Lung (tissue), 12 donors: ENCODE measurements around the gene IFIT3. TPM values are rescaled to one million over a fixed set of nuclear protein-coding genes. Genes with fewer than 3 reads are reported as not detected.

ENCODE experiments used
- ATAC-seq: fragments of 200-7000 bp; cut with Tn5 transposase; one replicate; pipeline ENCODE4 v1.9.1; 2020; ENCODE audit warnings: moderate number of reproducible peaks; ENCODE audit not compliant: insufficient read depth, low FRiP score
- DNase-seq, 3 donors: peaks; one replicate each; pipeline ENCODE4 v3.0.0-alpha.2; 2013 to 2017
- H3K27ac ChIP-seq, 2 donors: one replicate each; pipeline ENCODE4 v1.5.1; 2013; ENCODE audit warnings: mild to moderate bottlenecking in 2 of 2, moderate library complexity in 2 of 2, control low read depth in 1 of 2, inconsistent platforms in 1 of 2, low read depth in 1 of 2, low read length in 1 of 2
- H3K27me3 ChIP-seq, 3 donors: one replicate each; pipeline ENCODE4 v1.5.1; 2013; ENCODE audit warnings: low read length in 2 of 3; ENCODE audit not compliant: control insufficient read depth in 3 of 3, insufficient read depth in 3 of 3
- H3K36me3 ChIP-seq, 4 donors: one replicate each; pipeline ENCODE4 v1.5.1; 2013; ENCODE audit warnings: low read length in 4 of 4, mild to moderate bottlenecking in 1 of 4, moderate library complexity in 1 of 4; ENCODE audit not compliant: control insufficient read depth in 4 of 4, insufficient read depth in 4 of 4
- H3K4me1 ChIP-seq, 5 donors: one replicate each; pipeline ENCODE4 v1.5.1; 2013; ENCODE audit warnings: low read length in 5 of 5, mild to moderate bottlenecking in 2 of 5, moderate library complexity in 1 of 5; ENCODE audit not compliant: control insufficient read depth in 5 of 5, insufficient read depth in 5 of 5
- H3K4me3 ChIP-seq: one replicate; pipeline ENCODE4 v1.5.1; 2013; ENCODE audit warnings: mild to moderate bottlenecking, control low read depth, moderate library complexity
- H3K9ac ChIP-seq, 2 donors: one replicate each; pipeline ENCODE4 v1.5.1; 2013; ENCODE audit warnings: low read length in 2 of 2, control low read depth in 1 of 2; ENCODE audit not compliant: insufficient read depth in 1 of 2
- H3K9me3 ChIP-seq, 4 donors: one replicate each; pipeline ENCODE4 v1.5.1; 2013; ENCODE audit warnings: low read length in 3 of 4, mild to moderate bottlenecking in 1 of 4, moderate library complexity in 1 of 4; ENCODE audit not compliant: control insufficient read depth in 4 of 4, insufficient read depth in 3 of 4
- WGBS, 2 donors: extraction: QIAGEN DNeasy Blood & Tissue Kit; methylation state at CpG; one replicate each; pipeline ENCODE4 v1.1.7; 2013; 5-methylcytosine and 5-hydroxymethylcytosine counted together
- polyA plus RNA-seq, 2 donors: library from polyadenylated mRNA; stranded (reverse); fragments of 200-250 nt; gene quantifications; one replicate each; pipeline ENCODE4 v1.2.1, GENCODE V29; 2013
- total RNA-seq, 2 donors: library from RNA; depleted of rRNA in 1 of 2; stranded (reverse); fragments of >200 nt in 1 of 2; gene quantifications; one replicate each; pipeline ENCODE4 v1.2.1, GENCODE V29; 2014 to 2021
- TF ChIP-seq, protein P1 (sequence below): IDR thresholded peaks from 2 replicates; pipeline ENCODE4 v1.5.1; 2012; ENCODE audit warnings: mild to moderate bottlenecking; ENCODE audit errors: control extremely low read depth, extremely low read depth
- donor health status: control.
- donor health status: control.
- donor health status: Bipolar disorder and iron deficiency.
- donor health status: healthy.
- donor health status: DM: yes; HTN: yes; CAD: no.

Gene IFIT3
- total and polyA plus RNA-seq, 4 donors = 12.6 to 47.7 (median 22.3) TPM

- Histone ChIP-seq H3K4me1 (peaks cover 5 to 23% (median 20%) of the 10 kb centered on the region in 5 donors), H3K27me3 (no peaks in the 10 kb centered on the region), H3K4me3 (no peak overlapping the region), H3K9me3 (no peaks in the 10 kb centered on the region), H3K27ac (no peak overlapping the region), H3K9ac (no peak overlapping the region), H3K36me3 (peaks cover 3 to 11% (median 6%) of the 10 kb centered on the region in 4 donors)
- TF ChIP-seq, protein P1, sequence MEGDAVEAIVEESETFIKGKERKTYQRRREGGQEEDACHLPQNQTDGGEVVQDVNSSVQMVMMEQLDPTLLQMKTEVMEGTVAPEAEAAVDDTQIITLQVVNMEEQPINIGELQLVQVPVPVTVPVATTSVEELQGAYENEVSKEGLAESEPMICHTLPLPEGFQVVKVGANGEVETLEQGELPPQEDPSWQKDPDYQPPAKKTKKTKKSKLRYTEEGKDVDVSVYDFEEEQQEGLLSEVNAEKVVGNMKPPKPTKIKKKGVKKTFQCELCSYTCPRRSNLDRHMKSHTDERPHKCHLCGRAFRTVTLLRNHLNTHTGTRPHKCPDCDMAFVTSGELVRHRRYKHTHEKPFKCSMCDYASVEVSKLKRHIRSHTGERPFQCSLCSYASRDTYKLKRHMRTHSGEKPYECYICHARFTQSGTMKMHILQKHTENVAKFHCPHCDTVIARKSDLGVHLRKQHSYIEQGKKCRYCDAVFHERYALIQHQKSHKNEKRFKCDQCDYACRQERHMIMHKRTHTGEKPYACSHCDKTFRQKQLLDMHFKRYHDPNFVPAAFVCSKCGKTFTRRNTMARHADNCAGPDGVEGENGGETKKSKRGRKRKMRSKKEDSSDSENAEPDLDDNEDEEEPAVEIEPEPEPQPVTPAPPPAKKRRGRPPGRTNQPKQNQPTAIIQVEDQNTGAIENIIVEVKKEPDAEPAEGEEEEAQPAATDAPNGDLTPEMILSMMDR = no peak
- no peak for DNase-seq
- 76 to 83% methylated on average over 2 of the region's 2 CpGs for WGBS, 2 donors
- ATAC-seq = no peak
Observed at GRCh38 chr10:89344156-89344555, 16.4 kb downstream of the IFIT3 start.

GRCh38 chr10:89345367-89346000 lies 17.7 kb downstream of the IFIT3 start:
- peaks cover 7 to 33% (median 20%) of the 10 kb centered on the region in 5 donors for H3K4me1 ChIP-seq
- no peaks in the 10 kb centered on the region for H3K9me3 ChIP-seq
- no peak overlapping the region for H3K4me3 ChIP-seq
- no peak overlapping the region for H3K9ac ChIP-seq
- DNase-seq (no peak), ATAC-seq (no peak)
- TF ChIP-seq, protein P1 = no peak
- no peaks in the 10 kb centered on the region for H3K27me3 ChIP-seq
- peaks cover 0 to 2% (median under 1%) of the 10 kb centered on the region in 4 donors for H3K36me3 ChIP-seq
- no peak overlapping the region for H3K27ac ChIP-seq
- WGBS, 2 donors = 88 to 91% methylated on average over 4 of the region's 4 CpGs

- H3K27ac ChIP-seq = peak overlapping the region; percentile 26 to 85
- H3K9ac ChIP-seq = no peak overlapping the region
- no peaks in the 10 kb centered on the region for H3K9me3 ChIP-seq
- WGBS, 2 donors = 40 to 46% methylated on average over 4 of the region's 4 CpGs
- no peaks in the 10 kb centered on the region for H3K27me3 ChIP-seq
- DNase-seq (peak in 2 of 3 donors; percentile 61 to 71), ATAC-seq (peak; percentile 29)
- no peak overlapping the region for H3K4me3 ChIP-seq
- TF ChIP-seq, protein P1 = no peak
- no peaks in the 10 kb centered on the region for H3K36me3 ChIP-seq
- H3K4me1 ChIP-seq = peaks cover 7 to 44% (median 24%) of the 10 kb centered on the region in 5 donors
Observed at GRCh38 chr10:89346405-89347254, 18.8 kb downstream of the IFIT3 start.
